Activated CD4-positive, alpha-beta T cell treated with anti-CD3 and anti-CD28 coated beads for 4 hours (primary cell): ENCODE results near the gene HTRA1.

ENCODE experiments used
- DNase-seq, 2 donors: peaks; one replicate each; pipeline ENCODE4 v3.0.0-alpha.2; 2020

Gene HTRA1

DNA sequence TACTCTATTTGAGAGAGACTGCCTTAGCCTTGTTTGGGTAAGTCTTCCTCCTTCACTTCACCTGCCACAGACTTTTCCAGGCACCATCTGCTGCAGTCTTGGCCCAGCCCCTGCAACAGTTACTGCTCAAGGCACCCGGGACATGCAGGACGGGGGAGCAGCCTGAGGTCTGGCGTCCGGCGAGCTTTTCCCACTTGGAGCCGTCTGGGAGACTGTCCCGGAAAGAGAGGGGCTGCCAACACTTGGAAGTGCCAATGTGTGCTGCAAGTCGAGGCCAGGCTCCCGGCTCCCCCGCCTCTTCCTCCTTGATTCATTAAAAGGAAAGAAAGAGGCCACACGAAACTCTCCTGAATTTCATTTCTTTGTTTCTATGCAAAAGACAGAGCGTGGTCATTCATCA is 13.7 kb downstream of the HTRA1 start:
- DNase-seq: no peak

DNA sequence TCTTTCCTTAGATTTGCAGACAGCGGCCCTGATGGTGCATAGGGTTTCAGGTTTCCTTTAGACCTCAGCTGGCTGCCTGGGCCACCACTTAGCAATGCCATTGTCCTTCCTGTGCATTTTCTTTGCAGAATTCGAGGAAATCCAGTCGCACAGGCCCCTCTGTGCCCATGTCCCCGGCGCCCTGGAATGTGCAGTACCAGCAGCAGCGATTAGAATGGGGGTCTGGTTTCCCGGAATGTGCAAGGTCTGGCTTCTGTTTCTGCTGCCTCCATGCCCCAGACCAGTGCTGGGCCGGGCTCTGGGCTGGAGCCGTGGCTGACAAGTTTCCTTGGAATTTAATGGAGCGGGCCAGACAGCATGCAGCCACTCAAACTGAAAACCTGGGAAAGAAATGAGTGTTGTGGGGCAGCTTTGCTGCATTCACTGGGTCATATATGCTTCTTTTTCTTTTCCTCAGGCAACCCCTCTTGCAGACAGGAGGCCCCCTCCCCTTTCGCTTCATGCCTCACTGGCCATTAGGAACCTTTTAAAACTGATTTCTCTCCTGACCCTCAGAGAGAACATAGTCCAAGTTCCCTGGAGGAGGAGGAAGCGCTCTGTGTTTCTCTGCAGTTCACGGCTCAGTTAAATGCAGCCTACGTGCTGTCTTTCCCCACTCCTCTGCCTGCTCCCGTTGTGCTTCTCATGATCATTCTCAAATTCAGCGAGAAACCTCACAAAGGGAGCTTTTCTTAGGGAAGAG is 14.4 kb downstream of the HTRA1 start:
- DNase-seq: no peak

DNA sequence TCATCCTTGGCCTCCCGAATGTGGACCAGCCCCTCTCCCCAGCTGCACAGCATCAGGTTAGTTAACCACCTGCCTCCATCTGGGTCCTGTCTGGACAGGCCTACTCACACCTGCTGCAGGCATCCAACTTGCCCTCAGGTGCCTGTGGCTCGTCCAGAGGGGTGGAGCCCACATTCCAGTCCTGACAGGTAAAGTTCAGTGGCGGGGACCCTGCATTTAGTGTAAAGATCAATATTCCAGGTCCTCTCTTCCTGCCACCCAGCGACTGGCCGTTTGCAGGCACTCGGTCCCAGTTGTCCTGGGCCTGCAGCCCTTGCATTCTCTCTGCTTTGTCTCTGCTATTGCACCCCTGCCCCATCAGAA is 15.0 kb downstream of the HTRA1 start:
- no peak for DNase-seq

DNA sequence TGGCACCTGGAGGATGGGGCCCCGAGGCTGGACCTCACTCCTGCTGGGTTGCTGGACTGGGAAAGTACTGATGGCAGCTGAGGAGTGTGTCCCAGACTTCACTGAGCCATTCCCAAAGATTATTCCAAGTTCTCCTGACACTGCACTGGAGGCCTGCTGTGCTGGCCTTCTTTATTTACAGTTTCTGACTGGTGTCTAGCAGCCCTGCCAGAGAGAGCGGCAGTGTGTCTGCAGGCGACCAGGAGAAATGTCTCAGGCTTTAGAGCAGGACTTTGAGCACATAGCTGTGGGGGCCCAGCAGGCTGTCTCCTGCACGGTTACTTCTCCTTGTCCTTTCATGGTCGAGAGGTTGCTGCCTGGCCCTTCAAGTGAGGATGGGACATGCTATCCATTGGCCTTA is 16.1 kb downstream of the HTRA1 start:
- DNase-seq: no peak

DNA sequence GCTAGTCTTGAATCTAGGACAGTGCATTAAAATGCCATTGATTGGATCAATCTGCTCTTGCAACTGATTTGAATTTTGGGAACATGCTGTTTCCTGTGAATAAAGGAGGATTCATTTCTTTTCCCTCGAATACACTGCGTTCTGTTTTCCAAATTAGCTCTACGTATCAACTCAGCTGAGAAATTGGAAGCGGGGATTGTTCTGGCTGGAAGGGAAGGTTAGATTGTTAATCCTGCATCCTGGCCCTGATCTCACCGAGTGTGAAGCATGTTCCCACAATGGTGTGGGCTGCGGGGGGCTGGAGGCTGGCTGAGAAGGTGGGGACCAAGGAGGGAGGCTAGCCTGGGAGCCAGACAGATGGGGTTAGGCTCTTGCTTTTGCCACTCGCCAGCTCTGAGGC is 17.6 kb downstream of the HTRA1 start:
- DNase-seq: no peak

DNA sequence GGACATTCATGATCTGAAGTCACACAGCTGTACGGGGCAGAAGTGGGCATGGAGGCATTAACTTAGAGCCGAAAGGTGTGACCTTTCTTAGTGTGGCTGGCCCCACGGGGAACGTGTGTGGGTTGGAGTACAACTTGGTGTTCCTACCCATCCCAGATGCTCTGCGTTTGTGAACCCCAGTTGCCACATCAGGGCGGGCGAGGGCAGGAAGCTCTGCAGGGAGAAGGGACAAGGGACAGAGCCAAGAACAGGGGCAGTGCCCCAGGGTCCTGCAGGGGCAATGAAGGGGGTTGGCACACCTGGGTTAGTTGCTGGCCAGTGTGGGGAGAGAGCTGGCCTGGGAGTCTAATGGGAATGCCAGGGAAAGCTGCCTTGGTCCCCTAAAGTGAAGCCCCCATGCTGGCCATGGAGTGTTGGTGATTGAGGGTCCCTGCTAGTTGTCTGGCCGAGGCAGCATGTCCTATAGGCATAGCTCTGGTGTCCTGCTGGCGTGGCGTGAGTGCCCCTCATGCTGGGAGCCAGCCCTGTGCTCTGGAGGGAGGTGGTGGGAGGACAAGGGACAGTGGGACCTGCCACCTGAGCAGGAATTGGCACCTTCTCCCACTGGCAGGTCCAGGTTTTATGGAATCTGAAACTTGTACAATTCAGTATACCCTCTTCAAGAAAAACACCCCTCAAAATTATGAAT is 18.9 kb downstream of the HTRA1 start:
- no peak for DNase-seq

DNA sequence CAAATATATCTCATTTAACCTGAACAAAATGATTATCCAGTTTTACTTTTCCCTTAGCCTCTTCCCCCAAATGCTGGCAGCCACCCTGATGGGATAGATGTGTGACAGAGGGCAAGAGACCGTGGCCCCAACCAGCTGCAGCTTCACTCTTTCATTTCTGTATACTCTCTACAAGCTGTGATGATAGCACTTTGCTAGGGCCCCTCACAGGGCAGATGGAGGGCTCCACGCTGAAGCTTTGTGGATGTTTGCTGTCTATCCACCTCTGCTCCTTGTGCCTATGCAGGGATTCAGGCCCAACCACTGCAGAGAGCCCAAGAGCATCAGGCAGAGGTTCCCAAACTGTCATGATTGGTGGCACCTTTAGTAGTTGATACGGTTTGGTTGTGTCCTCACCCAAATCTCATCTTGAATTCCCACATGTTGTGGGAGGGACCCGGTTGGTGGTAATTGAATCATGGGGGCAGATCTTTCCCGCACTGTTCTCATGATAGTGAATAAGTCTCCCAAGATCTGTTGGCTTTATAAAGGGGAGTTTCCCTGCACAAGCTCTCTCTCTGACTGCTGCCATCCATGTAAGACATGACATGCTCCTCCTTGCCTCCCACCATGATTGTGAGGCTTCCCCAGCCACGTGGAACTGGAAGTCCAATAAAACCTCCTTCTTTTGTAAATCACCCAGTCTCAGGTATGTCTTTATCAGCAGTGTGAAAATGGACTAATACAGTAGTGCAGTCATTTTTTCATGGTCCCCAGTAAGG is 20.1 kb downstream of the HTRA1 start:
- no peak for DNase-seq

DNA sequence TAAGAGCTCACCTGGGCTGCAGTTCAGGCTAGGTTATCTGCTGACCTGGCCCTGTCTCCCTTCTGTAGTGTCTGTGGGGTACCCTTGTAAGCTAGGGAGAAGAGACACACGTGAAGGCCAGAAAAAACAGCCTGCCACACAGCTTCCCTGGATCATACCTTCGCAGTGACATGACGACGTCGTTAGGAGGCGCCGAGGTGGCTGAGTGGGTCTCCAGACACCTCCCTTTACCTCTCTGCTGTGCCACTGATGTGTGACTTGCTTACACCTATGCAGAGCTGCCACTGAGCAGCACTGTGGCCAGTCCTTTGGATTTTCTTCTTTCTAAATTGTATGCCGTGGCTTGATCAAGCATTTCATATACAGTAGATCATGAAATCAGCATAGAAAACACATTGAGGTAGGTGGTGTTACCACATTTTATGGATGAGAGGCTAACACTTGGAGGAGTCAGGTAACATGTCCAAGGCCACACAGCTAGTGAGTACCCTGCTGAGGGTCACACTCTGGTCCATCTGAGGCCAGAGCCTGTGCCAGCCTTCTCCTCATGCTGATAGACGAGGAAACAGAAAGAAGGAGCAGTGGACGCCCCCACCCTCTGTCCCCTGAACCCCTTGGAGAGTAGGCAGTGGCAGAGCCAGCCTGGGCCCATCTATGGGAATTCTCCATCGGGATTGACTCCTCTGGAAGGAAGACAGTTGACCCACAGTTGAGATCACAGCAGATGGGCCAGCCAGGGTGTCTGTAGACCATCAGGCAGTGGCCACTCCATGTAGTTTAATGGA is 23.1 kb downstream of the HTRA1 start:
- DNase-seq: no peak

DNA sequence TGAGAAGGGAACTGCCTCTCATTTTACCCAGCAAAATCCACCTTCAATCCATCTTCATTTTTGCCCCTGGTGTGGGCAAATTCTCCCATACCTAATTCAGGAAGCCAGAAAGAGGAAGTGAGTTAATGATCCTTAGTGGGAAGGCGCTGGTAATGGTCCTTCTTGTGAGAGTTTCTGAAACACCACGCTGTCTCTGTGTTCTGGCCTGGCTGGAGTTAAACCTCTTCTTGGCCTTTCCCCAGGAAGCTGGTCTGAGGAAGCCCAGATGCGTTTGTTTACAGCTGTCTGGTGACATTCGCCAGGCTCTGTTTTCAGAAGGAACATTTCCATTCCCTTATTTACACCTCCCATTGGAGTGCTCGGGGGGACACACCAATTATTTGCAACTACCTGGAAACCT is 24.3 kb downstream of the HTRA1 start:
- DNase-seq: no peak

DNA sequence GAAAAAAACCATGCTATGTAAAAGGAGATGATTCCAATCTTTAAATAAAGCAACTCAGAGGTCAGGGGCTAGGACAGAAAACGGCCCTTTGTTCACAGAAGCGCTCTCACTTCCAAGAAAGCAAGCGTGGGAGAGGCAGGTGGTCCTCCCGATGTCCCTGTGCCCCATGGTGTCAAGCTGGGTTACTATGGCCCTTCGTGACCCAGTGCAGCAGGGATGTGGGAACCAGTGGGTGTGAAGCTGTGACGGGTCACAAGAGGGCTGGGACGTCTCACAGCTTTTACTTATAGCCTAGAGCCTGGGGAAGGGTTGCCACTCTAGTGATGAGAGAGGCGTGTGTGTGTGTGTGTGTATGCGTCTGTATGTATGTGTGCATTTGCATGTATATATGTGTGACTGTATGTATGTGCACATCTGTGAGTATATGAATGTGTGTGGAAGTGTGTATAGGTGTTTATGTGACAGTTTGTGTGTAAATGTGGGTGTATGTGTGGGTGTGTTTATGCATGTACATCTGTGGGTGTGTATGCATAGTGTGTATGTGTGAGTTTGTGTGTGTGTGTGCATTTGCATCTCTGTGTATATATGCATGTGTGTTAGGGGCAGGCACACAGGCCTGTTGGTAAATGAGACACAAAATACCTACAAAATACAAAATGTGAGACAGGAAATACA is 25.2 kb downstream of the HTRA1 start:
- DNase-seq: no peak

DNA sequence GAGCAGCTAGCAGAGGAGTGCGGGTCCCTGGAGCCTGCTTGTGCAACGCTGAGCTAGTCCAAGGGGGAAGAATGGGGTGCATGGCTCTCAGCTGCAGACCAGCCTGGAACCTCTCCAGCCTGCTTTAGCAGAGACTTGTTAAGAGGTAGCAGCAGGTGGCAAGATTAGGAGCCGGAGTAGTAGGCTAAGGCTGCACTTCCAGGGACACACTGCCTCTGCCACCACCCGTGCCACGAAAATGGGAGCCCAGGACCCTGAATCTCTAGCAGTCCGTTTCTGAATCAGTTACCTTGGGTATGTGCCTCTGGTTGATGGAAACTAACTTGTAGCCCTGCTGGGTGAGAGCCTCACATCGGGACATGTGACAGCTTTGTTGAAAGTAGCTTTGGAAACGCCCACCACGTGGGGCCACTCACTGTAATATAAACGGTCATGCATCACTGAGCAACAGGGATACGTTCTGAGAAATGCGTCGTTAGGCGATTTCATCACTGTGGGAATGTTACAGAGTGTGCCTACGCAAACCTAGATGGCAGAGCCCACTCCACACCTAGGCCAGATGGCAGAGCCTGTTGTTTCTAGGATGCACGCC is 25.9 kb downstream of the HTRA1 start:
- no peak for DNase-seq

DNA sequence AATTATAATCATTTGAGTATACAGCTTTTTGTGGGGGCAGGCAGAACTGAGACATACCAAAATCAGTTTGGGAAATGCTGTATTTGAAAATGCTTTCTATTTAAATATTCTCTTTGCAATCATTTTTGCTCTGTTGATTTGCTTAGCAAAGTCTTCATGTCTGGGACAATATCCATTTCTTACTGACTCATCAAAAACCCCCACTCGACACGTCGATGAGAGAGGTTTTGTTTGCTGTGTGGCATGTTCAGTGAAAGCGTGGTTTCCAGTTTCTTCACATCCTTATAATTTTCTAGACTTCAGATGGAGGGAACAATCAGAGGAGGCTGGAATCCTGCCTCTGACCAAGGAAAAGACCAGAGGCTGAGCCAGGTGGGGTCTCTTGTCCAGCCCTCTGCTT is 28.9 kb downstream of the HTRA1 start:
- DNase-seq: no peak

DNA sequence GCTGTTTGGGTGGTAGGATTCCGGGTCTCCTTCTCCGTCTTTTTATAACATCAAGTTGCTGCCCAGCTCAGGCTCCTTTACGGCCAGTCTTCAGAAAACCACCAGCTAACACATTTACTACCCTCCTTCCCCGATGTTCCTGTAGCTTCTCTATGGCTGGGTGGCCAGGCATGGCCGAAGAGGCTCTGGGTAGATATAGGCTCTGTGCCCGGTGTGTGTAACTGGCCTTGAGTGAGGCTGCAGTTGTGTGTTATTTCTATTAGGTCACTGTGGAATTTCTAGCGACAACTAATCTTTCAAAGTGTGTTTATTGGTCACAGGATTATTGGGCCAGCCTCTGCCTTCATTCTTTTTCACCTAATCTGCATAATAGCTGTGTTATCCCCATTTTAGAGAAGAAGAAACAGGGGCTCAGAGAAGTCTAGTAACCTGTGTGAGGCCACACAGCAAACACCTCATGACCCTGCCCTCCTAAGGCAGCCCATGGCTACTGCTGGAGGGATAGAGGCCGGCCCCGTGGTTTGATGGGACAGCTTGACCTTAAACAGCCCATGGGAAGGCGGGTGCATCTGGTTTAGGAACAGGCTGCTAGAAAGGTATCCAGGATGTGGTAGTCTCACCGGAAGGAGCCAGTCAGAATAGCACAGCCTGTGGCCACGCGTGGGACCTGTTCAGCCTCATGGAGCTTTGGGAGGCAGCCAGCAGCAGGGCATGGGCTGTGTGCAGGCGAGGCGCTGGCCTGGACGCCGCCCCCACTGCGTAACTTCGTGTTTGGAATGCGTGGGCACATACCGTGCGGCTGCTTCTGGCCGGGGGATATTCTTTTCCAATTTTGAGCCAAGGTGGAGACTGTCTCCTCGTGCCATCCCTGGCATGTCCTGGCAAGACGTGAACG is 29.7 kb downstream of the HTRA1 start:
- peak; percentile 5 to 25 for DNase-seq

DNA sequence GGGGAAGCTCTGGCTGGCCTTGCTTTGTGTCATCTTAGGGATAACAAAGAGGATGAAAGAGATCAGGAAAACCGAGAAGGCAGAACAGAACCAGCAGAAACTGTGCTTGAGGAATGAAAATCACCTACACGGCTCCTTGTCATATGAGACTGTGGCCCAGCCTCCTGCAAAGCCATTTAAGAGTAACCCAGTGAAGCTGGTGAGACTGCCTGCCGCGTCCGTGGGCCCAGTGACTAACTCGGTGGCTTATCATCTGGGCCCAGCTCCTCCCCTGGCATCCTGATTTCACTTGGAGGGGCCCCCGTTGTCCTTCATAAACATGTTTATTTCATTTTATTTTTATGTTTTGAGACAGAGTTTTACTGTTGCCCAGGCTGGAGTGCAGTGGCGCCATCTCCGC is 30.7 kb downstream of the HTRA1 start:
- no peak for DNase-seq

DNA sequence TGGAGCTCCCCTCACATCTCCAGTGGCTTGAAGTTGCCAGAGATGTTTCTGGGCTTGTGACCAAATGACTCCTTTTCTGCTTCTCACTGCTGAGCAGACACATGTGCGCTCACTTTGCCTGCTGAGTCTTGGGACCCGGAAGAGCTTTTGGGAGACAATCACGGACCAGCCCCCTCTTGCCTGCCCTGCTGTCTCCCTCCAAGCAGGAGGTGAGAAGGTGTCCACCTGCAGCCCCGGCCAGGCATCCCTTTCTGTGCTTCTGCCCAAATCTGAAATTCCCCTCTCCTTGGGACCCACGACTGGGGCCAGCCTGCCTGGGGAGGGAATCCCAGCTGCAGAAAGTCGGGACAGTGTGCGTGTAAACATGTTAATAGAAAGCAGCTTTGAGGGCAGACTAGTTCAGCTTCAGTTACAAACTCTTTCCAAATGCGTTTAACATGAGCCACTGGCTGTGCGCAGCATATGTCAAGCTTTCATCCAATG is 31.7 kb downstream of the HTRA1 start:
- DNase-seq: no peak

DNA sequence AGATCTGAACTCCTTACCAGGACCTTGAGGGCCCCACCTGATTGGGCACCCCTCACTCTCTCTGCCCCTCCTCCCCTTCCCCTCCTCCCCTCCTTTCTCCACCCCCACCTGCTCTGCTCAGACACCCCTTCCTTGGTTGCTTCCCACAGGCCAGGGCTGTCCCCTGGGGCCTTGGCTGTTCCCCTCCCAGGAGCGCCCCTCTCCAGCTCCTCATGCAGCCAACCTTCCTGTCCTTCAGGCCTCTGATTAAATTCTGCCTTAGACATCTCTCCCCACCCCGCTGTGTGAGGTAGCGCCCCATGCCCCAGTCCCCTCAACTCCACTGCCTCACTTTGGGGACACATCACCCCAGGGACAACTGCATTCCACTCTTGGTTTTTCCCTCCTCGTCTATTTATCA is 32.4 kb downstream of the HTRA1 start:
- DNase-seq: no peak

DNA sequence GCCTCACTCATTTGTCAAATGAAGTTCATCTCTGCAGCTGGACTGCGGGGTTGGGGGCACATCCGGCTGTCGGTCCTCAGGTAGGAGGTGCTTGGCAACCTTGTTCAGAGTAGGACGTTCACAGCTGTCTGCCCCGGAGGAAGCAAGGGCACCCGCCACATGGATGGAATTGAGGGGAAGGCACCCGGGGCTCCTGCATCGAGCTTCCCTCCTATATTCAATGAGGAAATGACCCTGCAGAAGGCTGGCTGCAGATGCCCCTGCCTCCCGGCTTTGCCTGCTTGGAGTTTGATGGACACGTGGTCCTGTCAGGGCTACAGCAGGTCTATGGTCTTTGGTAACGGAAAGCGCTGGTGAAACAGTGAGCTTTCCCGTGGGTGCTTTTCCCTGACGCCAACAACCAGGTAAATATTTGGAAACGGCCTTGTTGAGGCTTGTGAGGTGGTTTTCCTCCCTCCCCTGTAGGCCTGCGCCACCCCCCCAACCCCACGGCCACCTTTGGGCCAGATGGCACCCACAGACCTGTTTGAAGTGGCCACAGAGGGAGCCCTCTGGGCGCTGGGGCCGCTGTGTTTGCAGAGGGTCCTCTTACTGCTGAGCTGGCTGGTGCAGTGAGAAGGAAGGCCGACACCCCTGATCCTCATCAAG is 32.9 kb downstream of the HTRA1 start:
- no peak for DNase-seq

DNA sequence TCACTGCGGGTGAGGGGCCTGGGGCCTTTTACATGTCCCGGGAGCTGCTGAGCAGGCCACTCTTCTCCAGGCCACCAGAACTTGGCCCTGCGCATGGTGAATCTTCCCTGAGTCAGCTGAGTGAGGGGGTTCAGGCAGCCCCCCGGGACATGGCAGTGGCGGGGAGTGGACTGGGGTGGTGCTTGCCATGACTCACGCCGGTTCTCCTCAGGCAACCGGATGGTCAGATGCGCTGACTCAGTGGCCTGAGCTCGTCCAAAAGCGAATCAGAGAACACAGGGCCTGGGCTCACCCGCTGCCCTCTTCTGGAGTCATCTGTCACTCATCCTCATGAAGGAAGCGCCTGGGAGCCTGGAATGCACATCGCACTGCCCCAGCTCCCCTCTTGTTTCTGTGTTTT is 33.5 kb downstream of the HTRA1 start:
- no peak for DNase-seq

DNA sequence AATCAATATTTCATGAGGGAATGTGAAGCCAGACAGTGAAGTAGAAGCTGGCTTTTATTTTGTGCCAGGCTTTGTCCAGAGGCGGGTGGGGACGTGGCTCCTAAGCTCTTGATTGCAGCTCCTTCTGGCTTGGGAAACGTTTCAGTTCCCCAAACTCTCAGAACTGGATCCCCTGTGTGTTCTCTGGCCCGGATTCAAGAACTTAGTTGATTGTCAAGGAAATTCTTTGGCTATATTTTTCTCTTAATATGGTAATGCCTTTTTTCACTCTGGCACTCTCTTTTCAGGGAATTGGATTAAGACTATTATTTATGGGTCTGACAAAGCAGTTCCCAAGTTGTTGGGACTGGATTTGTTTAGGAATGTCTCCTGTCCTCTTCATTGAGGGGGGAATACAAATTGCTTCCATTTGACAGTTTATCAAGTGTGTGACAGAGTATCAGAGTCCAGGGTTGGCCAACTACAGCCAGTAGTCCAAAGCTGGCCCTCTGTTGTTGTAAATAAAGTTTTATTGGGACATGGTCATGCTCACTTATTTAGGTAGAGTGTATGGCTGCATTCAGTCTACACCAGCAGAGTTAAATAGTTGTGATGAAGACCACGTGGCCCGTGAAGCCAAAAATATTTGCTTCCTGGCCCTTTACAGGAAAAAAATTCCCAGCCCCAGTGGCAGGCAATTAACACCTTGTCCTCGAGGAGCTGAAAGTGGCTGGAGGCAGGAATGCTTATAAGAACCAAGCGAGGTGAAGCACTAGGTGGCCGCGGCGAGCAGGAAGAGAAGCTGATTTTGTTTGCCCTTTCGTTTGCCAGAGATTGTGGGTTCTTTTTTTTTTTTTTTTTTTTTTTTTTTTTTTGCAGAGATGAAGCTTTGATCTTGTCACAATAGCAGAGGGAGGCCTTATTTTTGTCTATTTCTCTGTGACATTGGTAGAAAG is 34.3 kb downstream of the HTRA1 start:
- DNase-seq: peak in 1 of 2 donors; percentile 9
